Left lung (tissue), 10 donors: ENCODE results near the gene SLC25A42. TPM values are rescaled to one million over a fixed set of nuclear protein-coding genes. Genes with fewer than 3 reads are reported as not detected.
A peak's percentile ranks its signal among the peaks of the same experiment; 100 is the strongest.

Experiments used
- ATAC-seq: fragments of 200-7000 bp; cut with Tn5 transposase; one replicate; pipeline ENCODE4 v1.9.1; 2020; ENCODE audit warnings: moderate library complexity
- DNase-seq, 4 donors: peaks; one replicate each; pipeline ENCODE4 v3.0.0-alpha.2; 2013 to 2020
- H3K27ac ChIP-seq, 2 donors: fragments of 200-600 bp; sonication (generic) in 1 of 2; one replicate each; pipeline versions ENCODE4 v1.5.0 to v1.8.0; 2020 to 2021
- H3K27me3 ChIP-seq, 2 donors: fragments of 200-600 bp; sonication (generic) in 1 of 2; one replicate each; pipeline versions ENCODE4 v1.5.0 to v1.8.0; 2020 to 2021
- H3K36me3 ChIP-seq, 2 donors: fragments of 200-600 bp; sonication (generic) in 1 of 2; one replicate each; pipeline versions ENCODE4 v1.5.0 to v1.8.0; 2020 to 2021
- H3K4me1 ChIP-seq, 2 donors: fragments of 200-600 bp; one replicate each; pipeline ENCODE4 v1.8.0; 2021
- H3K4me3 ChIP-seq, 2 donors: fragments of 200-600 bp; sonication (generic) in 1 of 2; one replicate each; pipeline versions ENCODE4 v1.5.0 to v1.8.0; 2020 to 2021; ENCODE audit warnings: mild to moderate bottlenecking in 1 of 2
- H3K9me3 ChIP-seq, 2 donors: fragments of 200-600 bp; sonication (generic) in 1 of 2; one replicate each; pipeline versions ENCODE4 v1.5.0 to v1.8.0; 2020 to 2021
- intact Hi-C, 2 donors: fragments of 100-400 bp; cut with DNase I; formaldehyde crosslinking; loops; one replicate each; pipeline versions ENCODE4 v1.11.2 to v1.14.2; 2022
- polyA plus RNA-seq, 6 donors: library from polyadenylated mRNA; unstranded; fragments of 120-200 nt; gene quantifications; one replicate each; pipeline ENCODE4 v1.2.1, GENCODE V29; 2013; ENCODE audit not compliant: insufficient read length in 6 of 6
- total RNA-seq, 2 donors: library from RNA; stranded (reverse); fragmentation: NEBNext Ultra II Directional; extraction: Animal tissue kit (Norgen Biotek cat#: 25700); gene quantifications; one replicate each; pipeline ENCODE4 v1.2.1, GENCODE V29; 2021
- TF ChIP-seq, protein P1 (sequence below), 2 donors: fragments of 200-600 bp; sonication (generic) in 1 of 2; IDR thresholded peaks; one replicate each; pipeline versions ENCODE4 v1.5.0 to v1.8.0; 2021; ENCODE audit warnings: antibody characterized with exemption in 2 of 2
- donor health status: DM: no; HTN: yes; CAD: no.
- donor health status: DM: no; HTN: no; CAD: no.

SLC25A42 gene
- total and polyA plus RNA-seq, 8 donors: 7.6 to 16.6 (median 12.8) TPM

DNA sequence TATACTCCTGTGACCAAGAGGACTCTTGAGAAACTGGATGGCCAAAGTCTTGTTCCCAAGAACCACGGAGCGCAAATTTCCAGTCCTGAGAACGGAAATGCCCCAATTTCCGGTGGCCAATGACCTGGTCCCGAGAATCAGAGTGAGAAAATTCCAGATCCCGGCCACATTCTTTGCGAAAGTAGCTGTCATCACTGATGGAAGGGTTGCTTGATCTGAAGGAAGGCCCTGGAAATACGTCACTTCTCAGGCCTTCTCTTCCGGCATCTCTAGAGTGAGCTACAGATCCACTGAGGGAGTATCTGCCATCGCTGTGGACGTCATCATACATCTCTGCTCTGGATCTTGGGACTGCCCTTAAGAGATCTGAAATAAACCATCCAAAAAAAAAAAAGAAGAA is 37.9 kb upstream of the SLC25A42 start:
- TF ChIP-seq, protein P1, sequence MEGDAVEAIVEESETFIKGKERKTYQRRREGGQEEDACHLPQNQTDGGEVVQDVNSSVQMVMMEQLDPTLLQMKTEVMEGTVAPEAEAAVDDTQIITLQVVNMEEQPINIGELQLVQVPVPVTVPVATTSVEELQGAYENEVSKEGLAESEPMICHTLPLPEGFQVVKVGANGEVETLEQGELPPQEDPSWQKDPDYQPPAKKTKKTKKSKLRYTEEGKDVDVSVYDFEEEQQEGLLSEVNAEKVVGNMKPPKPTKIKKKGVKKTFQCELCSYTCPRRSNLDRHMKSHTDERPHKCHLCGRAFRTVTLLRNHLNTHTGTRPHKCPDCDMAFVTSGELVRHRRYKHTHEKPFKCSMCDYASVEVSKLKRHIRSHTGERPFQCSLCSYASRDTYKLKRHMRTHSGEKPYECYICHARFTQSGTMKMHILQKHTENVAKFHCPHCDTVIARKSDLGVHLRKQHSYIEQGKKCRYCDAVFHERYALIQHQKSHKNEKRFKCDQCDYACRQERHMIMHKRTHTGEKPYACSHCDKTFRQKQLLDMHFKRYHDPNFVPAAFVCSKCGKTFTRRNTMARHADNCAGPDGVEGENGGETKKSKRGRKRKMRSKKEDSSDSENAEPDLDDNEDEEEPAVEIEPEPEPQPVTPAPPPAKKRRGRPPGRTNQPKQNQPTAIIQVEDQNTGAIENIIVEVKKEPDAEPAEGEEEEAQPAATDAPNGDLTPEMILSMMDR (IDR thresholded peaks at IDR 0.05): no peak
- DNase-seq (no peak), ATAC-seq (no peak)
- H3K4me3 ChIP-seq: no peak overlapping the region
- peaks cover 0 to 96% of the 10 kb centered on the region in 2 donors for H3K36me3 ChIP-seq
- H3K27ac ChIP-seq: peak overlapping the region in 1 of 2 donors; percentile 26
- peaks cover 0 to 11% of the 10 kb centered on the region in 2 donors for H3K4me1 ChIP-seq
- H3K27me3 ChIP-seq: no peaks in the 10 kb centered on the region
- H3K9me3 ChIP-seq: no peaks in the 10 kb centered on the region
- intact Hi-C loops: no loop called here

DNA sequence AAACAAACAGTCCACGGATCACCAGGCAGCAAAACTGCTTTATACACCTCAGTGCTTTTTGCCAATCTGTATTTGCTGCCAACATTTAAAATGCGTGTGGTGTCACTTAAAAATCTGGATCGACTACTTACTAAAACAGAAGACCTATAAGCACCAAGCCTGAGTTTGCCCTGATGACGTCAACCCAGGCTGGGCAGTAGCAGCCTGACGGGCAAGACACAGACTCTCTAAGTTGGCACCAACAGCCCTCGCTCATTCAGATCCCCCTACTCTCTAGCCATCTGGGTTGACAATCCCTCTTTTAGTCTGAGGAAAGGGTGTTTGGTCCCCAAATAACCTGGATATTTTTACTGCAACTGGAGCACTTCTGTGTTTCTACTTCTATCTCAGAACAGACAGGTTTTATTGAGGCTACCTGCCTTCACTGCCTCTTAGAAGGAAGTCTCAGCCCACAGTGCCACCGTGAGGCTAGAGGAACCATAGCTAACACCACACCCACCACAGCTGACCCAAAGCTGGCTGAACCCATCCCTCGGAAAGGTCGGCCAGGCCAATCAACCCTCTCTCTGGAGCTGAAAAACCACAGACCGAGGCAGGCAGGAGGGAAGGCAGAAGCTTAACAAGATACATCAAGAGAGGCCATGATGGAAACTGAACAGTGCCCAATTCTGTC is 37.4 kb upstream of the SLC25A42 start:
- no peaks in the 10 kb centered on the region for H3K27me3 ChIP-seq
- H3K4me3 ChIP-seq: no peak overlapping the region
- TF ChIP-seq, protein P1 (IDR thresholded peaks at IDR 0.05): no peak
- H3K36me3 ChIP-seq: peaks cover 0 to 97% of the 10 kb centered on the region in 2 donors
- no peaks in the 10 kb centered on the region for H3K9me3 ChIP-seq
- H3K27ac ChIP-seq: peak overlapping the region in 1 of 2 donors; percentile 26
- ATAC-seq: peak; percentile 89
- DNase-seq: peak in 2 of 4 donors; percentile 39 to 65
- H3K4me1 ChIP-seq: peaks cover 0 to 9% of the 10 kb centered on the region in 2 donors
- intact Hi-C loops: no loop called here

DNA sequence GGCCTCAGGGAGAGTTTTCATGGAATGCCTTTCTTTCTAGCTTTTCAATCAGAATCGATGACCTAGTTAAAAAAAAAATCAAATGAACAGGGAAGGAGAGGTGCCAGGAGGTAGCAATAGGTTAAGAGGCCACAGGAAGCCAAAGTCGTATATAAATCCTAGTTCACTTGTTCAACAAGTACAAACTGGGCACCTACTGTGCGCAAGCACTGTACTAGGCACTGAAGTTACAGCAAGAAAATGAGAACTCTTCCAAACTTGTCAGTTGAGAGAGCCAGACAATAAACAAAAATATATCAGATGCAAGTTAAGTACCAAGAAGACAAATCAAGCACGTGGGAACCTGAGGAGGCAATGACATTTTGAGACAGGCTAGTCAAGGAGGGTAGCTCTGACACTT is 36.6 kb upstream of the SLC25A42 start:
- ATAC-seq: no peak
- intact Hi-C loops: no loop called here
- H3K27ac ChIP-seq: no peak overlapping the region
- H3K27me3 ChIP-seq: no peaks in the 10 kb centered on the region
- TF ChIP-seq, protein P1 (IDR thresholded peaks at IDR 0.05): no peak
- H3K9me3 ChIP-seq: no peaks in the 10 kb centered on the region
- no peak overlapping the region for H3K4me3 ChIP-seq
- peaks cover 4 to 9% of the 10 kb centered on the region in 2 donors for H3K4me1 ChIP-seq
- DNase-seq: no peak
- H3K36me3 ChIP-seq: peaks cover 0 to 89% of the 10 kb centered on the region in 2 donors

DNA sequence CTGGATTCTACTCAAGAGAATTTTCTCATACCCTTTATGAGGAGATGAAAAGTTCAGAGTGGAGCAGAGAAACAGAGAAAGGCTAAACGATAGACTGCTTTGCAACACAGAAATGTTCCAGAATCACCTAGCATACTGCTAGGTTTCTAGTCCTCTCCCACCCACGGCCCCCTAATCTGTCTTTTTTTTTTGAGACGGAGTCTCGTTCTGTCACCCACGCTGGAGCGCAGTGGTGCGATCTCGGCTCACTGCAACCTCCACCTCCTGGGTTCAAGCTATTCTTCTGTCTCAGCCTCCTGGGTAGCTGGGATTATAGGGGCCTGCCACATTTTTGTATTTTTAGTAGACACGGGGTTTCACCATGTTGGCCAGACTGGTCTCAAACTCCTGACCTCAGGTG is 35.3 kb upstream of the SLC25A42 start:
- Histone ChIP-seq H3K36me3 (peaks cover 0 to 76% of the 10 kb centered on the region in 2 donors), H3K4me1 (peaks cover 5 to 16% of the 10 kb centered on the region in 2 donors), H3K4me3 (no peak overlapping the region), H3K27ac (no peak overlapping the region), H3K9me3 (no peaks in the 10 kb centered on the region), H3K27me3 (no peaks in the 10 kb centered on the region)
- intact Hi-C loops: no loop called here
- no peak for DNase-seq
- no peak for ATAC-seq
- TF ChIP-seq, protein P1 (IDR thresholded peaks at IDR 0.05): no peak

DNA sequence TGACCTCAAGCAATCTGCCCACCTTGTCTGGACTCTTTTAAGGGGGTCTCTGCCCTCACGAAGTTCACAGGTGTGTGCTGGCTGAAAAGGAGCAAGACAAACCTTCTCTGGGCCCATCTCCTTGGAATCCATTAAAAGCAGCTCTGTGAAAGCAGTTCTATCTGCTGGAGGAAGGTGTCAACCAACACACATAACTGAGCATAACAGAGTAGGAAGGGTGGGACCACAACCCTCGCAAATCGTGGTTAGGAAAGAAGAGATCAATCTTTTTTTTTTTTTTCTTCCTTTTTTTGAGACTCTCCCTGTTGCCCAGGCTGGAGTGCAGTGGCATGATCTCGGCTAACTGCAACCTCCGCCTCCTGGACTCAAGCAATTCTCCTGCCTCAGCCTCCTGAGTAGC is 31.9 kb upstream of the SLC25A42 start:
- DNase-seq (no peak), ATAC-seq (no peak)
- H3K4me1 ChIP-seq: peaks cover 14 to 32% of the 10 kb centered on the region in 2 donors
- peak overlapping the region in 1 of 2 donors; percentile 86 for H3K4me3 ChIP-seq
- TF ChIP-seq, protein P1 (IDR thresholded peaks at IDR 0.05): no peak
- intact Hi-C loops: no loop called here
- H3K36me3 ChIP-seq: peaks cover 0 to 42% of the 10 kb centered on the region in 2 donors
- no peaks in the 10 kb centered on the region for H3K9me3 ChIP-seq
- peak overlapping the region in 1 of 2 donors; percentile 33 for H3K27ac ChIP-seq
- H3K27me3 ChIP-seq: no peaks in the 10 kb centered on the region
